Loucy (cell line): Measurements from ENCODE around the gene AP5B1.

Source experiments
- CTCF ChIP-seq: fragments of 200-600 bp; sonication (generic); conservative IDR thresholded peaks from 2 replicates; pipeline ENCODE4 v1.5.1; 2014; ENCODE audit warnings: mild to moderate bottlenecking, antibody characterized with exemption, low read length
- EZH2phosphoT487 ChIP-seq: fragments of 200-600 bp; IDR thresholded peaks from 2 replicates; pipeline ENCODE4 v1.6.1; 2018; ENCODE audit warnings: antibody characterized with exemption, mild to moderate bottlenecking, moderate library complexity, borderline replicate concordance

DNA sequence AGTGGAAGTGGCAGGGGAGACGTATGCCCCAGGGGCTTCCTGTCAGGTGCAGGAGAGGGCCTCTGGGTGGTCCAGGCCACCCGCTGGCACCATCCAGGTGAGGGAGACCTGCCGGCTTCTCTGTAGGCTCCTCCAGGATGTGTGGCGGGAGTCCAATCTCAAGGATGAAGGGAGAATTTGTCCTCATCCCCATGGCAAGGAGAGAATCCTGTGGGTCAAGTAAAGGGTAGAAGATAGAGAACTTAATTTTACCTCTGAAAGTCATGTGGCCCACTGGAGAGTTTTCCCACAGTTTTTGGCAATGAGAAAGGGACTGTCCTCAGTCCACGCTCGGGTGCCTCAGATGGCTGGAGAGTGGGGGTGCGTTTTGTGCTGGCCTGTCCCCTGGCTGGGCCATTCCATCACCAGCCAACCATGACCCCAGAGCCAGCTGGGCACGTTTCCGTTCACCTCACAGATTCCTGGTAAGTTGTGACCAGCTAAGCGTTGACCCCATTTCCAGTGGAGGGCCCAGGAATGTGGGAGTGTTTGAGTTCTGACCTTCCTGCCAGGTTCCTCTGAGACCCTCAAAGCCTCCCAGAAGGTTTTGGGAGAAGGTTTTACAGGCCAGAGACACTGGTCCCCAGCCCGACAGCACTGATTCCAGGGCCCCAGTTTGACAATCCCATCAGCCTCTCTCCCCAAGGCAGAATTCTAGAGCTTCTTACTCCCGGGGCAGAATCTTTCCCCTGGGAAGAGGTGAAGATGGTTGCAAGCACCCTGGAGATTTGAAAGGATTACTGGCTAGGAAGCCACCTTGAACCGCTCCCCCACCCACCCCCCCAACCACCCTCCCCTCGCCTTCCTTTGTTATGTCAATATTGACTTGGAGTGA is 8.7 kb upstream of the AP5B1 start:
- TF ChIP-seq CTCF (no peak), EZH2phosphoT487 (no peak)
